ENCODE data around the gene RBP4.

The RBP4 gene

DNA sequence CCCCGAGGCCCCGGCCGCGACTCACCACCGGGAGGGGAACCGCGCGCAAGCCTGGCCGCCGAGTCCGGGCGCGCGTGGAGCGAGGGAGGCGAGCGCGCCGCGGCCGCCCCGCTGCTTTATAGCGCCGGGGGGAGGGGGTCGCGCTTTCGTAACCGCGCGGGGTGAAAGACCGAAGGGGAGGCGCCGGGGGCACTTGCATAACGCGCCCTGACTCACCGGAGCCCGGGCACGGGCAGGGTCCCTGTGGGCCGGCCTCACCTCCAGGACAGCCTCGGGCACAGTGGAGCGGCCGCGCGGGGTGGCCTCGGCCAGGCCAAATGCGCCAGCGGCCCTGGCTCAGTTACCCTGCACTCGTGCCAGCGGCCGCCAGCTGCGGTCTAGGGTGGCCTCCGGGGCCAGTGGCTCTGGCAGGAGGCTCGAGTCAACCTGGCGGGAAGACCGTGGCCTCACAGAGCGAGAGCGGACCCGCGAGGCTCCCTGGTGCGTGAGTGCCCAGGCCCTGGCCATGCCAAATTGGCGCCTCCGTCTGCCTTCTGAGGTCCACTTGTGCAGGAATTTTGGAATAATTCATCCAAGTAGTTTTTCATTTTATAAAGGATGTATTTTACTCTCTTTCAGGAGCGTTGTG is at the start of gene RBP4:
RBP4 (minus strand) TSS at position 90 of the 628 bp plus-strand sequence. CDS start 207 bp downstream, outside the sequence.
- no peak for DNase-seq

DNA sequence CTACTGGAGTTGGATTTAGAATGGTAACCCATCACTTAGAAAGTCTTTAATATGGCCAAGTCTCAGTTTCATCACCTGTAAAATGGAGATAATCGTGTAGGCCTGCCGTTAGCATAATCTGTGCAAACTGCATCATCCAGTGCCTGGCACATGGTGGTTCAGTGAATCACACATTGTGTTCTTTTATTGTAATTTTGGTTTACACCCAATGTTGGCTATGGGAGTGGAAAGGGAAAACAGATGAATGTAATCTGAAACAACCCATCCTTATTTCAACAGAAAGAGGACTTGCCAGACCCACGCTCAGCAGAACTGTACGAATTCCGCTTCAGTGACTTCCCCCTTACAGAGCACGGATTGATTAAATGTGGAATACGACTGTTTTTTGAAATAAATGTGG is 38.8 kb upstream of the RBP4 start:
- DNase-seq, result no peak

DNA sequence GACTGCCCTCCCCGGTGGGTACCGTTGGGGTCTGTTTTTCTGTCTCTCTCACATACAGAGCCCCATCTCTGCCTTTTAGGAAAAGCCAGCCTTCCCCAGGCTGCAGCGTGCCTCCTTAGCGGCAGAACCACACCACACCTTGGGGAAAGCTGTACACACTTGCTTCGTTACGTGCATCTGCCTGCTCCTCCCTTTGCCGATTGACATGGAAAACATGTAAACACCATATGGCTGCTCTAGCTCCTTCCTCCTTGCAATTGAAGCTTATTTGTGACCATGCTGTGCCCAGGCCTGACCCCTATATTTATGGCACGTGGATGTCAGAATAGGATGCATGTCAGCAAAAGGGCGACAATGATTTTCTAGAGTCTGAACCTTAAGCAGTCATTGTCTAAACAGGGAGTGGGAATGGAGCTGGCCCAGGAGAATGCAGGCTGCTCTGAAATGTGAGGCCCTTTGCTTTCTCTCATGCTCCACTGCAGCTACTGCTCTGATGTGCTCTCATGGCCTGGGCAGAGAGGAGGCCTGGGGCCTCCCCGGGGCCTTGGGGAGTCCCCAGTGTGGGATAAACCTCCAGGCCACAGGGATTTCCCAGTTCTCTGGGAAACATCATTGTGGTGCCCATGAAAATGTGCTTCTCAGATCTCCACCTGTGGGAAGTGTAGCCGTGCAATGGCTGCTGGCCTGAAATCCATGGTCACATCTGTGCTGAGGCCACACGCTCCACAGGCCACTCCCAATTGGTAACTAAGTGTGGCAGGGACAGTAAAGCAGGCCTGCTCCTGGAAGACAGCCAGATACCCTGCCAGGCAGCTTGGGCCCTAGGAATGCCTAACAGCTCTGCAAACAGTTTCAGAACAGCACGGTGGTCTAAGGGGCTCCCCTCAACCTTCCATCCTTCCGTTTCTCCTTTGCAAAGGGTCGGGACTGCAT is 29.9 kb upstream of the RBP4 start:
- DNase-seq, result no peak

GRCh38 chr10:93629647-93630305 is 28.7 kb upstream of the RBP4 start:
- DNase-seq, result no peak

- no peak for DNase-seq
Observed at GRCh38 chr10:93628858-93629257, 27.8 kb upstream of the RBP4 start.

DNA sequence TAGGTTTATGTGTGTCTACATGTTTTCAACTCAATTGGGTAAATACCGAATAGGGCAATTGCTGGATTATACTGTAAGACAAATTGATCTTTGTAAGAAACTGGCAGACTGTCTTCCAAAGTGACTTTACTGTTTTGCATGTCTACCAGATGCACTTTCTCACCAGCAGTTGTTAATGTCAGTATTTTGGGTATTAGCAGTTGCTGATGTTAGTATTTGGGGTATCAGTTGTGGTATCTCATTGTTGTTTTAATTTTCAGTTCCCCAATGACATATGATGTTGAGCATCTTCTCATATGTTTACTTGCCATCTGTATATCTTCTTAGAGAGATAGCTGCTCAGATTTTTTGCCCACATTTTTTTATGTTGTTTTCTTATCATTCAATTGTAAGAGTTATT is 21.9 kb upstream of the RBP4 start:
- DNase-seq, result no peak

GRCh38 chr10:93620925-93621324 is 19.9 kb upstream of the RBP4 start:
- no peak for DNase-seq

DNA sequence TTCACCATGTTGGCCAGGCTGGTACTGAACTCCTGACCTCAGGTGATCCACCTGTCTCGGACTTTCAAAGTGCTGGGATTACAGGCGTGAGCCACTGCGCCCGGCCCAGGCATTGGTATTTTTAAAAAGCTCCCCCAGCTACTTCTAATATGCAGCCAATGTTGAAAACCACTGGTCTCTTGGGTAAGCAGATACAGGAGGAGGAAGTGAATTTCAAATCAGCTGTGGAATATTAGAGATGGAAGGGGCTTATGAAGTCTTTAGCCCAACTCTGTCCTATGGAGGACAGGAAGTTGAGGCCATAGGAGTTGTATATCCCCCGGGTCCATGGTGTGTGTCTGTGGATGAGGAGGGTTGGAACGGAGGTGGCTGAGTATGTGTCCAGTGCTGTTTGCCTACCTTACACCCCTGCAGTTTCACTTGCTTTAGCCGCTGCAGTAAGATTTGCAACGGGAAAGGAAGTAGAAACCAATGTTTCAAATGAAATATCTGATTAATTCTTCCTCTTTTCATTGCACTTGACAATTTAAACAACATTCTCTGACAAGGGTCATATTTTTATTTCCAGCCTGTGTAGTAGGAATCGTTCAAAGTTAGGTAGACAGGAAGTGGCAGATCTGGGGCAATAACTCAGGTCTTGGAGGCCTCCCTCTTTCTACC is 14.7 kb upstream of the RBP4 start:
- DNase-seq, result no peak

- DNase-seq, result no peak
Observed at GRCh38 chr10:93614101-93614825, 13.2 kb upstream of the RBP4 start.

DNA sequence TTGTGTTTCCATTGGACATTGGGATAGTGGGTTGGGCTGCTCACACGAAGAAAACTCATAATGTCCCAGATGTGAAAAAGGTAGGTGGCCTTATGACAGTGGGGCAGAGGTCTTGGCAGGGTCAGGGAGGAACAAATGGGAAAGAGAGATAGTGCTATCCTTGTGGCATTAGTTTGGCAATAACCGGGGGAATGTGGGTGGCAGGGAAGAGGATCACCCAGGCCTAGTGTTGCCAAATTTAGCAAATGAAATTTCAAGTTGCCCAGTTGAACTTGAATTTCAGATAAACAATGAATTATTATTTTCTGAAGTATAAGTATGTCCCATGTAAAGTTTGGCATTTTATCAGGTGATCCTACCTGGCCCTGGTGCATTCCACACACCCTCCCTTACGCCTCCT is 12.1 kb upstream of the RBP4 start:
- no peak for DNase-seq

- DNase-seq, result no peak
Observed at GRCh38 chr10:93612311-93612710, 11.3 kb upstream of the RBP4 start, which contains the start of gene PDE6C. PDE6C (plus strand) TSS chr10:93612537; CDS start chr10:93612726, 189 bp downstream.

- DNase-seq, result no peak
Observed at GRCh38 chr10:93608421-93608820, 7.4 kb upstream of the RBP4 start.

GRCh38 chr10:93604146-93604545 is 3.1 kb upstream of the RBP4 start:
- no peak for DNase-seq

DNA sequence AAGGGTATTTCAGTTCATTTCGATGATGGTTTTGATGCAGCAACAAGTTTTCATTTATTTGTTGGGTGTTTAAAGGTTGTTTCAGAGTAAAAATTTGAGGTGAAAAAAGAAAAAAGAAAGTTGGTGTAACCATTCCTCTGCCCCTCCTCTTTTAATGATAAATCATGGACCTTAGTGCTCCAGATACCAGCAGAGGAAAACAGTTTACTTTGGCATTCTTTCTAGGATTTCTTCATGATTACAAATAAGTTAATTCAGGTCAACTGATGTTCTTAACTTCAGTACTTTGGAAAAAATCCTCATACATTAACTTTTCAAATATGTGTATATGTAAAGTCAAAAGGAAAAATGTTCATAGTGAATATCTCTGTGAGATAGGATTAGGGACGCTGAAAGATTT is 2.0 kb upstream of the RBP4 start:
- DNase-seq, result no peak

DNA sequence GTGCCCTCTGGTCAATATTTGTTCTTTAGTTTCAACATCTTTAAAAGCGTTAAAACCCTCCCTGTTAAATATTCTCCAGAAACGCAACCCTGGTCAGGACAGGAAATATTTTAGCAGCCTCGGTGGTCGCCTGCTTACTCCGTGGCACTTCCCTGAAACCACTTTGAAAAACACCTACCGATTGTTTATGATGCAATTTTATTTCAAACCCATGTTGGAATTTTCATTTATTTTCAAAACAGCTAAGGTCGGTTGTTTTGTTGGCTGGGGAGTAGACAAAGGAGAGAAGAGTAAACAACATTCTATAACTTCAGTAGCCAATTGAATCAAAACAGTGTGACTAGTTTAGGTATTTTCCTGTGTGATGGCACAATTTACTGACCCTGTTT is 733 bp upstream of the RBP4 start:
- no peak for DNase-seq

GRCh38 chr10:93600446-93601145 is 439 bp downstream of the RBP4 start:
- DNase-seq, result no peak

GRCh38 chr10:93599778-93600177 is 1.3 kb downstream of the RBP4 start:
- DNase-seq, result no peak

- DNase-seq, result no peak
Observed at GRCh38 chr10:93599335-93599734, 1.7 kb downstream of the RBP4 start.

DNA sequence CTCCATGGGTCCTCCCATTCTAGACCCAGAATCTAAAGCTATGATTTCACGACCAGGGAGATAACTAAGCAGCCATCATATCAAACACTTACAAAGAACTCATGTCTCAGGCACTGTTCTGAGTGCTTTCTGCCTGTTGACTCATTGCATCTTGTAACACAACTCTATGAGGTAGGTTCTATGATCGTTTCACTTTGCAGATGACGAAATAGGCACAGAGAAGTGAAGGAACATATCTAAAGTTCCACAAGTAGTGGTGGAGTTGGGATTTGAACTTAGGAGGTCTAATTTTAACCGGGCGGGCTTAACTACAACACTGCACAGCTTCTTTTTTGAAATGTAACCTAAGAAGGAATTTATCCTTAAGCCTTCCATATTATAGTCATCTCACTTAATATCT is 2.9 kb downstream of the RBP4 start:
- no peak for DNase-seq

GRCh38 chr10:93597075-93597599 is 3.9 kb downstream of the RBP4 start:
- no peak for DNase-seq

- DNase-seq, result no peak
Observed at GRCh38 chr10:93596539-93596938, 4.5 kb downstream of the RBP4 start.
